CD14-positive monocyte (primary cell): Measurements from ENCODE around the gene HTRA2. TPM values are rescaled to one million over a fixed set of nuclear protein-coding genes. Genes with fewer than 3 reads are reported as not detected.

Experiments
- DNase-seq, 3 donors: peaks; one replicate each; pipeline ENCODE4 v3.0.0-alpha.2; 2011 to 2022
- H2AFZ ChIP-seq: 2 replicates; pipeline ENCODE4 v1.6.0; 2012; ENCODE audit warnings: mild to moderate bottlenecking, low read depth, low read length, inconsistent platforms; ENCODE audit not compliant: insufficient read depth, poor library complexity, severe bottlenecking
- H3K27ac ChIP-seq, 2 donors: 1 replicate in 1 of 2; 2 replicates in 1 of 2; pipeline ENCODE4 v1.5.1; 2012 to 2013; ENCODE audit warnings: low read length in 2 of 2, control low read depth in 1 of 2, inconsistent platforms in 1 of 2, low read depth in 1 of 2, mild to moderate bottlenecking in 1 of 2
- H3K27me3 ChIP-seq, 2 donors: one replicate each; pipeline versions ENCODE4 v1.6.0 to v1.6.1; 2011 to 2013; ENCODE audit warnings: low read length in 2 of 2; ENCODE audit not compliant: control insufficient read depth in 2 of 2, insufficient read depth in 2 of 2
- H3K36me3 ChIP-seq, 2 donors: replicated peaks in 1 of 2; 1 replicate in 1 of 2; 2 replicates in 1 of 2; pipeline versions ENCODE4 v1.5.1 to v1.6.1; 2012 to 2013; ENCODE audit warnings: low read length in 2 of 2, control low read depth in 1 of 2, inconsistent platforms in 1 of 2, mild to moderate bottlenecking in 1 of 2; ENCODE audit not compliant: insufficient read depth in 2 of 2, control insufficient read depth in 1 of 2
- H3K4me1 ChIP-seq, 2 donors: 1 replicate in 1 of 2; 2 replicates in 1 of 2; pipeline versions ENCODE4 v1.5.1 to v1.6.1; 2012 to 2013; ENCODE audit warnings: low read length in 2 of 2, control low read depth in 1 of 2, inconsistent platforms in 1 of 2, mild to moderate bottlenecking in 1 of 2, moderate library complexity in 1 of 2; ENCODE audit not compliant: insufficient read depth in 2 of 2, control insufficient read depth in 1 of 2
- H3K4me2 ChIP-seq: replicated peaks from 2 replicates; pipeline ENCODE3; 2012; ENCODE audit warnings: low read length, moderate library complexity, mild to moderate bottlenecking; ENCODE audit not compliant: poor library complexity, severe bottlenecking; ENCODE audit errors: extremely low read depth
- H3K4me3 ChIP-seq, 3 experiments: fragments of 200-600 bp in 1 of 3; sonication (generic) in 1 of 3; replicated peaks in 1 of 3; 1 replicate in 2 of 3; 2 replicates in 1 of 3; pipeline ENCODE4 v1.5.1; 2011 to 2013; ENCODE audit warnings: low read length in 3 of 3, mild to moderate bottlenecking in 3 of 3, control low read depth in 2 of 3, low read depth in 2 of 3, inconsistent platforms in 1 of 3, moderate library complexity in 1 of 3
- H3K79me2 ChIP-seq: 2 replicates; pipeline ENCODE4 v1.6.0; 2012; ENCODE audit warnings: mild to moderate bottlenecking, control low read depth, inconsistent platforms, low read length, moderate library complexity; ENCODE audit not compliant: insufficient read depth
- H3K9ac ChIP-seq: 2 replicates; pipeline ENCODE4 v1.6.0; 2017; ENCODE audit warnings: low read length, mild to moderate bottlenecking; ENCODE audit not compliant: insufficient read depth, poor library complexity, severe bottlenecking
- H3K9me3 ChIP-seq, 2 donors: replicated peaks in 1 of 2; 1 replicate in 1 of 2; 2 replicates in 1 of 2; pipeline versions ENCODE4 v1.5.1 to v1.6.1; 2012 to 2013; ENCODE audit warnings: low read length in 2 of 2, control low read depth in 1 of 2; ENCODE audit not compliant: control insufficient read depth in 1 of 2, insufficient read depth in 1 of 2
- H4K20me1 ChIP-seq: 2 replicates; pipeline ENCODE4 v1.6.0; 2012; ENCODE audit warnings: mild to moderate bottlenecking, low read length, control low read depth, moderate library complexity; ENCODE audit not compliant: insufficient read depth
- H3K27ac Mint-ChIP-seq, 7 donors: one replicate each; pipeline ENCODE4 v1.8.0; 2020; ENCODE audit warnings: mild to moderate bottlenecking in 7 of 7, mixed read lengths in 7 of 7, moderate library complexity in 6 of 7, inconsistent platforms in 2 of 7
- H3K27me3 Mint-ChIP-seq, 3 donors: one replicate each; pipeline ENCODE4 v1.8.0; 2021 to 2022; ENCODE audit warnings: low read depth in 3 of 3, mild to moderate bottlenecking in 3 of 3, mixed read lengths in 3 of 3, moderate library complexity in 3 of 3, inconsistent platforms in 1 of 3
- H3K36me3 Mint-ChIP-seq, 2 donors: one replicate each; pipeline ENCODE4 v1.8.0; 2020; ENCODE audit warnings: mixed read lengths in 2 of 2, inconsistent platforms in 1 of 2, mild to moderate bottlenecking in 1 of 2
- H3K4me1 Mint-ChIP-seq: one replicate; pipeline ENCODE4 v1.8.0; 2020; ENCODE audit warnings: mild to moderate bottlenecking, mixed read lengths
- H3K4me3 Mint-ChIP-seq, 2 donors: one replicate each; pipeline ENCODE4 v1.8.0; 2020; ENCODE audit warnings: mild to moderate bottlenecking in 2 of 2, mixed read lengths in 2 of 2, moderate library complexity in 1 of 2
- H3K9me3 Mint-ChIP-seq, 7 donors: one replicate each; pipeline ENCODE4 v1.8.0; 2020 to 2022; ENCODE audit warnings: mixed read lengths in 7 of 7, mild to moderate bottlenecking in 6 of 7, moderate library complexity in 6 of 7, inconsistent platforms in 2 of 7
- WGBS: methylation state at CpG from one replicate; pipeline ENCODE4 v1.1.5; 2013; ENCODE audit warnings: missing lambda C conversion rate; ENCODE audit not compliant: insufficient coverage; 5-methylcytosine and 5-hydroxymethylcytosine counted together
- intact Hi-C, 2 donors: fragments of 100-400 bp; cut with micrococcal nuclease; formaldehyde crosslinking; loops; one replicate each; pipeline versions ENCODE4 v1.15.0 to v1.15.1; 2023
- polyA plus RNA-seq, 3 donors: library from polyadenylated mRNA; depleted of rRNA in 1 of 3; unstranded in 2 of 3; stranded (reverse) in 1 of 3; fragments of 300-500 nt in 2 of 3; fragments of >200 nt in 1 of 3; fragmentation: Illumina TruSeq in 2 of 3; gene quantifications; 1 replicate in 2 of 3; 2 replicates in 1 of 3; pipeline ENCODE4 v1.2.3, GENCODE V29; 2012 to 2021
- TF ChIP-seq, protein P1 (sequence below): fragments of 200-600 bp; IDR thresholded peaks from one replicate; pipeline ENCODE4 v1.8.0; 2022; ENCODE audit warnings: antibody characterized with exemption, mild to moderate bottlenecking

The HTRA2 gene
- polyA plus RNA-seq, 3 donors: 11.3 to 20.5 (median 15.0) TPM

DNA sequence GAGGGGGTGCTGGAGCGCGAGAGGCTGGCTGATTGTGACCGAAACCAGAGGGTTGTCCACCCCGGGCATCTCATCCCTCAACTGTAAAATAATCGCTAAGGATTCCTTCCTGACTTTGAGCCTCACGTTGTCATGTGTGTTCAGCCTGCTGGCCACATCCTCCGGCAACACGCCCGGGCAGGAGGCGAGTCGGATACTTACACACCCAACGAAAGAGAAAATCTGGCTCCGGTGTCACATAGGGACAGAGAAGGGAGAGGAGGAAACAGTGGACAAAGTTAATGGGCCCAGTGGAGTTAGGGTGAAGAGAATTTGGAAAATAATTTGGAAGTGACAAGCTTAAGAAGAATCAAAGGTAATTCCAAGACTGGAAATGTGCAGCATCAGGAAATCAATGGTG, 13.1 kb upstream of the HTRA2 start:
- Mint-ChIP-seq H3K4me3 (peak overlapping the region; percentile 72 to 93), H3K27ac (peak overlapping the region in 1 of 7 donors; percentile 63), H3K9me3 (peaks cover 2 to 26% (median 24%) of the 10 kb centered on the region in 7 donors), H3K27me3 (peaks cover 86 to 99% (median 91%) of the 10 kb centered on the region in 3 donors), H3K36me3 (peaks cover 7 to 10% of the 10 kb centered on the region in 2 donors), H3K4me1 (peaks cover 32% of the 10 kb centered on the region)
- Histone ChIP-seq H3K27ac (no peak overlapping the region), H3K79me2 (no peaks in the 10 kb centered on the region), H3K9me3 (peaks cover 0 to 21% of the 10 kb centered on the region in 2 donors), H3K4me1 (peaks cover 26 to 32% of the 10 kb centered on the region in 2 donors), H2AFZ (peak overlapping the region; percentile 74), H3K36me3 (no peaks in the 10 kb centered on the region), H3K4me2 (peak overlapping the region; percentile 86), H3K9ac (no peak overlapping the region), H3K4me3 (peak overlapping the region in 2 of 3 experiments; percentile 26 to 72), H4K20me1 (no peaks in the 10 kb centered on the region), H3K27me3 (peaks cover 72 to 93% of the 10 kb centered on the region in 2 donors)
- 58% methylated on average over 10 of the region's 13 CpGs for WGBS
- intact Hi-C loops: no loop called here
- TF ChIP-seq, protein P1, sequence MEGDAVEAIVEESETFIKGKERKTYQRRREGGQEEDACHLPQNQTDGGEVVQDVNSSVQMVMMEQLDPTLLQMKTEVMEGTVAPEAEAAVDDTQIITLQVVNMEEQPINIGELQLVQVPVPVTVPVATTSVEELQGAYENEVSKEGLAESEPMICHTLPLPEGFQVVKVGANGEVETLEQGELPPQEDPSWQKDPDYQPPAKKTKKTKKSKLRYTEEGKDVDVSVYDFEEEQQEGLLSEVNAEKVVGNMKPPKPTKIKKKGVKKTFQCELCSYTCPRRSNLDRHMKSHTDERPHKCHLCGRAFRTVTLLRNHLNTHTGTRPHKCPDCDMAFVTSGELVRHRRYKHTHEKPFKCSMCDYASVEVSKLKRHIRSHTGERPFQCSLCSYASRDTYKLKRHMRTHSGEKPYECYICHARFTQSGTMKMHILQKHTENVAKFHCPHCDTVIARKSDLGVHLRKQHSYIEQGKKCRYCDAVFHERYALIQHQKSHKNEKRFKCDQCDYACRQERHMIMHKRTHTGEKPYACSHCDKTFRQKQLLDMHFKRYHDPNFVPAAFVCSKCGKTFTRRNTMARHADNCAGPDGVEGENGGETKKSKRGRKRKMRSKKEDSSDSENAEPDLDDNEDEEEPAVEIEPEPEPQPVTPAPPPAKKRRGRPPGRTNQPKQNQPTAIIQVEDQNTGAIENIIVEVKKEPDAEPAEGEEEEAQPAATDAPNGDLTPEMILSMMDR: no peak
- DNase-seq: no peak

DNA sequence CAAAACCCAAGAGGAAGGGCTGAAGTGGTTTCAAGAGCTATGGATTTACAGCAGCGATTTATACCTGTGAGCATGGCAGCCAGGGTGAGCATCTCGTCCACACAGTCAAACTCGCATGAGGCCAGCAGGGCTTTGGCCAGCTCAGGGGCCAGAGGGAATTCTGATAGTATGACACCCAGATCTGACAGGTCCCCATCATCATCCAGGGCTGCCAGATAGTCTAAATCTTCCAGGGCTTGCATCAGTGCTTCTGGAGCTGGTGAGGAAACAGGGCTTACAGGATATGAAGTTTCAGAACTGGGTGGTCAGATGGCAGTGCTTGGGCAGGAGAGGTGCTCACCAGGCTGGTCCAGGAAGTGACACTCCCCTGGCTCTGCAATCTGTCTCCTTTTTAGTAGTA, 7.2 kb upstream of the HTRA2 start:
- Histone ChIP-seq H3K79me2 (peaks cover under 1% of the 10 kb centered on the region), H3K4me2 (no peak overlapping the region), H3K4me1 (peaks cover 5 to 13% of the 10 kb centered on the region in 2 donors), H3K36me3 (peaks cover 11 to 17% of the 10 kb centered on the region in 2 donors), H3K9ac (no peak overlapping the region), H4K20me1 (peaks cover 11% of the 10 kb centered on the region), H2AFZ (no peak overlapping the region), H3K4me3 (no peak overlapping the region), H3K9me3 (peaks cover 0 to 6% of the 10 kb centered on the region in 2 donors), H3K27me3 (peaks cover 23 to 35% of the 10 kb centered on the region in 2 donors), H3K27ac (no peak overlapping the region)
- intact Hi-C loops: no loop called here
- peaks cover 16% of the 10 kb centered on the region for H3K4me1 Mint-ChIP-seq
- no peak for DNase-seq
- H3K9me3 Mint-ChIP-seq: peaks cover 0 to 11% (median 1%) of the 10 kb centered on the region in 7 donors
- peaks cover 20 to 28% of the 10 kb centered on the region in 2 donors for H3K36me3 Mint-ChIP-seq
- TF ChIP-seq, protein P1: no peak
- 89% methylated on average over 3 of the region's 3 CpGs for WGBS
- H3K4me3 Mint-ChIP-seq: no peak overlapping the region
- peaks cover 47 to 50% (median 49%) of the 10 kb centered on the region in 3 donors for H3K27me3 Mint-ChIP-seq
- no peak overlapping the region for H3K27ac Mint-ChIP-seq
